K562 (cell line): Measurements from ENCODE around the gene ABHD16A. TPM values are rescaled to one million over a fixed set of nuclear protein-coding genes. Genes with fewer than 3 reads are reported as not detected.

Source experiments
- ARNT ChIP-seq, 2 experiments: fragments of 450-650 bp; IDR thresholded peaks; 2 replicates each; pipeline ENCODE4 v1.6.1; 2016; ENCODE audit warnings: mild to moderate bottlenecking in 1 of 2
- CCNT2 ChIP-seq: IDR thresholded peaks from 2 replicates; pipeline ENCODE4 v1.6.1; 2011; ENCODE audit warnings: borderline replicate concordance, low read depth, mild to moderate bottlenecking, moderate library complexity, mixed read lengths, low read length; ENCODE audit not compliant: insufficient read length; ENCODE audit errors: extremely low read depth
- CHD7 ChIP-seq: fragments of 200-600 bp; sonication (generic); IDR thresholded peaks from one replicate; pipeline ENCODE4 v1.6.1; 2012; ENCODE audit warnings: mild to moderate bottlenecking, low read depth, low read length, inconsistent platforms
- CTBP1 ChIP-seq: fragments of 450-650 bp; IDR thresholded peaks from 2 replicates; pipeline ENCODE4 v1.6.1; 2016; ENCODE audit warnings: borderline replicate concordance
- FOXJ2 ChIP-seq: fragments of 200-800 bp; sonication (Bioruptor generic); IDR thresholded peaks from 2 replicates; pipeline ENCODE4 v1.6.1; 2016; ENCODE audit warnings: missing genetic modification characterization, missing compliant biosample characterization
- HMGN3 ChIP-seq: IDR thresholded peaks from 2 replicates; pipeline ENCODE4 v1.6.1; 2011; ENCODE audit warnings: borderline replicate concordance, low read depth, mild to moderate bottlenecking, mixed read lengths, low read length; ENCODE audit not compliant: insufficient read length; ENCODE audit errors: extremely low read depth
- NFE2L1 ChIP-seq: fragments of 450-650 bp; IDR thresholded peaks from 2 replicates; pipeline ENCODE4 v1.6.1; 2016; ENCODE audit warnings: missing genetic modification characterization, low read depth, mild to moderate bottlenecking, missing compliant biosample characterization, moderate library complexity, borderline replicate concordance
- NFIC ChIP-seq: fragments of 450-650 bp; IDR thresholded peaks from 2 replicates; pipeline ENCODE4 v1.6.1; 2017; ENCODE audit warnings: mild to moderate bottlenecking, inconsistent platforms
- POLR2A ChIP-seq: fragments of 450-650 bp; conservative IDR thresholded peaks from 2 replicates; pipeline ENCODE4 v1.6.1; 2016
- POLR2B ChIP-seq: fragments of 450-650 bp; IDR thresholded peaks from 2 replicates; pipeline ENCODE4 v1.6.1; 2018; ENCODE audit warnings: low read depth; ENCODE audit not compliant: partially characterized antibody
- THRAP3 ChIP-seq: fragments of 450-650 bp; IDR thresholded peaks from 2 replicates; pipeline ENCODE4 v1.6.1; 2016; ENCODE audit warnings: mild to moderate bottlenecking, inconsistent platforms, borderline replicate concordance
- ZBTB1 ChIP-seq: sonication (generic); formaldehyde crosslinking; IDR thresholded peaks from 2 replicates; pipeline ENCODE4 v1.8.1; 2023; ENCODE audit warnings: missing genetic modification reagents, low read depth, mild to moderate bottlenecking, borderline replicate concordance
- ZNF551 ChIP-seq: fragments of 250-450 bp; sonication (Bioruptor Pico); IDR thresholded peaks from 2 replicates; pipeline ENCODE4 v1.5.0; 2021; ENCODE audit warnings: mild to moderate bottlenecking, moderate library complexity
- polyA plus RNA-seq, 8 experiments: library from polyadenylated mRNA; depleted of rRNA in 4 of 8; stranded (reverse) in 5 of 8; unstranded in 3 of 8; fragments of >200 nt; fragmentation: Nextera tagmentation in 2 of 8; fragmentation: Illumina TruSeq in 1 of 8; extraction: Ambion mirVana in 2 of 8; extraction: Trizol in 1 of 8; gene quantifications; 2 replicates each; pipeline versions ENCODE4 v1.2.1 to v1.2.3, GENCODE V29; 2011 to 2014; ENCODE audit warnings: inconsistent platforms in 1 of 8, missing spikeins in 1 of 8
- total RNA-seq, 7 experiments: library from RNA; depleted of rRNA in 6 of 7; stranded (reverse); fragments of >200 nt in 6 of 7; fragmentation: Illumina TruSeq in 2 of 7; extraction: Trizol in 2 of 7; gene quantifications; 2 replicates each; pipeline versions ENCODE4 v1.2.1 to v1.2.3, GENCODE V29; 2011 to 2021; ENCODE audit warnings: low replicate concordance in 1 of 7

ABHD16A gene
- total and polyA plus RNA-seq, 9 of the 15 experiments (the other 6 are each of a cell fraction or from before 2014, with no cell fraction given) = 25.8 to 120 (median 81.6) TPM

GRCh38 chr6:31661262-31662123, 41.6 kb downstream of the ABHD16A start (continued):
- TF ChIP-seq CHD7 = no peak
- TF ChIP-seq CCNT2 = no peak
- TF ChIP-seq FOXJ2 (tag) = no peak
- no peak for TF ChIP-seq CTBP1
- TF ChIP-seq ZBTB1 (CRISPR knock-in tag) = no peak
- TF ChIP-seq ZNF551 (CRISPR knock-in tag) = no peak
- no peak for TF ChIP-seq NFE2L1 (tag)
- no peak for TF ChIP-seq HMGN3
- TF ChIP-seq NFIC = no peak
- TF ChIP-seq POLR2B = no peak
- 0 out of 4 replicates have a peak, but pooled peaks of 1 of the 2 experiments have one; percentile 6 for TF ChIP-seq ARNT (IDR thresholded peaks at IDR 0.05)
- no peak for TF ChIP-seq THRAP3
- TF ChIP-seq POLR2A = no peak; the same call in 1 of the 2 replicates
